Activated CD8-positive, alpha-beta T cell treated with anti-CD3 and anti-CD28 coated beads for 36 hours (primary cell): ENCODE measurements around the gene PBRM1. TPM values are rescaled to one million over a fixed set of nuclear protein-coding genes. Genes with fewer than 3 reads are reported as not detected.
A peak's percentile ranks its signal among the peaks of the same experiment; 100 is the strongest.

ENCODE experiments used
- ATAC-seq: fragments of 200-7000 bp; cut with Tn5 transposase; one replicate; pipeline ENCODE4 v1.10.0; 2021; ENCODE audit warnings: mild to moderate bottlenecking, moderate library complexity
- CTCF ChIA-PET: fragments of 350-600 bp; sonication (Branson Sonifier 250); formaldehyde crosslinking; loops from one replicate; lab custom pipeline; 2021; ENCODE audit warnings: antibody characterized with exemption; lab: Charles Lee
- POLR2A ChIA-PET: fragments of 350-600 bp; sonication (Branson Sonifier 250); formaldehyde crosslinking; loops from one replicate; lab custom pipeline; 2021; ENCODE audit warnings: antibody characterized with exemption; lab: Charles Lee
- DNase-seq: peaks from one replicate; pipeline ENCODE4 v3.0.0-alpha.2; 2020
- H3K27ac Mint-ChIP-seq: one replicate; pipeline ENCODE4 v1.8.0; 2021; ENCODE audit warnings: mild to moderate bottlenecking, mixed read lengths
- H3K27me3 Mint-ChIP-seq: one replicate; pipeline ENCODE4 v1.8.0; 2021; ENCODE audit warnings: mixed read lengths
- H3K36me3 Mint-ChIP-seq: one replicate; pipeline ENCODE4 v1.8.0; 2021; ENCODE audit warnings: low read depth, mixed read lengths
- H3K4me1 Mint-ChIP-seq: one replicate; pipeline ENCODE4 v1.8.0; 2021; ENCODE audit warnings: low read depth, mixed read lengths
- H3K4me3 Mint-ChIP-seq: one replicate; pipeline ENCODE4 v1.8.0; 2021; ENCODE audit warnings: mild to moderate bottlenecking, moderate library complexity, mixed read lengths
- H3K9me3 Mint-ChIP-seq: one replicate; pipeline ENCODE4 v1.8.0; 2021; ENCODE audit warnings: mixed read lengths
- CTCF ChIP-seq: fragments of 200-600 bp; IDR thresholded peaks from one replicate; pipeline ENCODE4 v1.8.0; 2022; ENCODE audit warnings: antibody characterized with exemption, mild to moderate bottlenecking
- intact Hi-C: fragments of 100-400 bp; cut with micrococcal nuclease; formaldehyde crosslinking; loops from one replicate; pipeline ENCODE4 v1.10.0; 2022
- total RNA-seq, 2 experiments: library from RNA; stranded (reverse); gene quantifications; one replicate each; pipeline ENCODE4 v1.2.3, GENCODE V29; 2021

PBRM1 gene
- total RNA-seq, 2 experiments from 2014 or later = 55.9 to 56.1 TPM

- intact Hi-C loops = loop anchor here (10.0 kb wide), 1 partner anchor 149 kb away; the partner anchor contains the start of genes GNL3 and PBRM1
- Mint-ChIP-seq H3K27me3 (no peaks in the 10 kb centered on the region), H3K4me3 (peak overlapping the region; percentile 100), H3K27ac (no peak overlapping the region), H3K9me3 (no peaks in the 10 kb centered on the region), H3K36me3 (peaks cover 24% of the 10 kb centered on the region), H3K4me1 (peaks cover 42% of the 10 kb centered on the region)
- DNase-seq (no peak), ATAC-seq (no peak)
- no peak for TF ChIP-seq CTCF
- POLR2A ChIA-PET = interaction anchor here (1.5 kb wide), 1 partner anchor 235 kb away, joined by 3 read pairs; the partner anchor contains the start of gene NEK4
- CTCF ChIA-PET = interaction anchor here (0.8 to 1.2 kb wide), 5 partner anchors 63 to 127 kb away, joined by 3 to 4 read pairs (median 3); no protein-coding TSS in a partner anchor
These were observed 150.2 kb downstream of the PBRM1 start for GRCh38 chr3:52535411-52536111.

GRCh38 chr3:52534281-52535183, 151.2 kb downstream of the PBRM1 start:
- intact Hi-C loops = loop anchor here (10.0 kb wide), 1 partner anchor 150 kb away; the partner anchor contains the start of genes GNL3 and PBRM1
- Mint-ChIP-seq H3K27ac (peak overlapping the region; percentile 75), H3K9me3 (no peaks in the 10 kb centered on the region), H3K27me3 (no peaks in the 10 kb centered on the region), H3K36me3 (peaks cover 22% of the 10 kb centered on the region), H3K4me1 (peaks cover 35% of the 10 kb centered on the region), H3K4me3 (peak overlapping the region; percentile 74)
- no peak for DNase-seq
- ChIA-PET POLR2A (interaction anchor here (1.5 kb wide), 1 partner anchor 236 kb away, joined by 3 read pairs; the partner anchor contains the start of gene NEK4), CTCF (no interaction called here)
- no peak for ATAC-seq
- TF ChIP-seq CTCF = no peak

- ATAC-seq = peak; percentile 60
- H3K27me3 Mint-ChIP-seq = no peaks in the 10 kb centered on the region
- peak within 1 kb of the TSS; percentile 84 for H3K4me3 Mint-ChIP-seq
- peaks cover 16% of the 10 kb centered on the region for H3K36me3 Mint-ChIP-seq
- H3K27ac Mint-ChIP-seq = peak within 1 kb of the TSS; percentile 75
- intact Hi-C loops = loop anchor here (10.0 kb wide), 1 partner anchor 151 kb away; the partner anchor contains the start of genes GNL3 and PBRM1
- ChIA-PET POLR2A (interaction anchor here (1.0 kb wide), 1 partner anchor 73 kb away, joined by 3 read pairs; no protein-coding TSS in a partner anchor), CTCF (no interaction called here)
- no peak for TF ChIP-seq CTCF
- DNase-seq = peak; percentile 72
- no peaks in the 10 kb centered on the region for H3K9me3 Mint-ChIP-seq
- peaks cover 28% of the 10 kb centered on the region for H3K4me1 Mint-ChIP-seq
These were observed 152.0 kb downstream of the PBRM1 start, which contains the start of gene NT5DC2 for GRCh38 chr3:52533623-52534280. Gene NT5DC2 (minus strand): TSS chr3:52533857. CDS start chr3:52533737, 120 bp downstream.

GRCh38 chr3:52532838-52533622, 152.7 kb downstream of the PBRM1 start:
- peak overlapping the region; percentile 84 for H3K4me3 Mint-ChIP-seq
- TF ChIP-seq CTCF = no peak
- no peaks in the 10 kb centered on the region for H3K27me3 Mint-ChIP-seq
- peak overlapping the region; percentile 67 for H3K27ac Mint-ChIP-seq
- POLR2A ChIA-PET = interaction anchor here (0.6 to 1.0 kb wide), 4 partner anchors 72 to 154 kb away, joined by 3 to 4 read pairs (median 3); no protein-coding TSS in a partner anchor
- intact Hi-C loops = loop anchor here (10.0 kb wide), 1 partner anchor 152 kb away; the partner anchor contains the start of genes GNL3 and PBRM1
- CTCF ChIA-PET = no interaction called here
- peak; percentile 45 for DNase-seq
- no peak for ATAC-seq
- H3K36me3 Mint-ChIP-seq = peaks cover 11% of the 10 kb centered on the region
- peaks cover 24% of the 10 kb centered on the region for H3K4me1 Mint-ChIP-seq
- no peaks in the 10 kb centered on the region for H3K9me3 Mint-ChIP-seq
